Measurements from ENCODE around the gene FMNL1.
A peak's percentile ranks its signal among the peaks of the same experiment; 100 is the strongest.

The FMNL1 gene

GRCh38 chr17:45177563-45177962 is 44.1 kb upstream of the FMNL1 start:
- no peaks in the 10 kb centered on the region for H3K36me3 ChIP-seq (ENCODE audit: low read depth)
- DNase-seq (ENCODE audit: low spot score) (no peak), ATAC-seq (ENCODE audit: low read depth) (no peak)
- H3K9me3 ChIP-seq (ENCODE audit: severe bottlenecking): no peaks in the 10 kb centered on the region
- H3K4me3 ChIP-seq (ENCODE audit: severe bottlenecking): no peak overlapping the region
- H3K4me1 ChIP-seq (ENCODE audit: insufficient read depth, poor library complexity, severe bottlenecking): peaks cover 23% of the 10 kb centered on the region
- no peaks in the 10 kb centered on the region for H3K27me3 ChIP-seq (ENCODE audit: insufficient read depth, poor library complexity, severe bottlenecking)
- H3K27ac ChIP-seq (ENCODE audit: poor library complexity, severe bottlenecking): no peak overlapping the region
- no peak for TF ChIP-seq CTCF (IDR thresholded peaks at IDR 0.05; ENCODE audit: poor library complexity, severe bottlenecking)

- ATAC-seq (ENCODE audit: low read depth) (0 out of 3 replicates have a peak, but pooled peaks have one; percentile 19), DNase-seq (ENCODE audit: low spot score) (no peak)
- no peaks in the 10 kb centered on the region for H3K9me3 ChIP-seq (ENCODE audit: severe bottlenecking)
- peaks cover 9% of the 10 kb centered on the region for H3K4me1 ChIP-seq (ENCODE audit: insufficient read depth, poor library complexity, severe bottlenecking)
- no peaks in the 10 kb centered on the region for H3K27me3 ChIP-seq (ENCODE audit: insufficient read depth, poor library complexity, severe bottlenecking)
- H3K27ac ChIP-seq (ENCODE audit: poor library complexity, severe bottlenecking): peak overlapping the region; percentile 13
- no peak for TF ChIP-seq CTCF (IDR thresholded peaks at IDR 0.05; ENCODE audit: poor library complexity, severe bottlenecking)
- H3K36me3 ChIP-seq (ENCODE audit: low read depth): no peaks in the 10 kb centered on the region
- H3K4me3 ChIP-seq (ENCODE audit: severe bottlenecking): no peak overlapping the region
Observed at GRCh38 chr17:45184144-45184543, 37.5 kb upstream of the FMNL1 start.

- H3K4me3 ChIP-seq (ENCODE audit: severe bottlenecking): no peak overlapping the region
- peaks cover 9% of the 10 kb centered on the region for H3K4me1 ChIP-seq (ENCODE audit: insufficient read depth, poor library complexity, severe bottlenecking)
- TF ChIP-seq CTCF (IDR thresholded peaks at IDR 0.05; ENCODE audit: poor library complexity, severe bottlenecking): no peak
- no peak overlapping the region for H3K27ac ChIP-seq (ENCODE audit: poor library complexity, severe bottlenecking)
- H3K36me3 ChIP-seq (ENCODE audit: low read depth): no peaks in the 10 kb centered on the region
- H3K27me3 ChIP-seq (ENCODE audit: insufficient read depth, poor library complexity, severe bottlenecking): no peaks in the 10 kb centered on the region
- DNase-seq (ENCODE audit: low spot score): no peak
- no peak for ATAC-seq (ENCODE audit: low read depth)
- no peaks in the 10 kb centered on the region for H3K9me3 ChIP-seq (ENCODE audit: severe bottlenecking)
Observed at GRCh38 chr17:45186801-45187354, 34.8 kb upstream of the FMNL1 start.

- no peaks in the 10 kb centered on the region for H3K9me3 ChIP-seq (ENCODE audit: severe bottlenecking)
- no peak for ATAC-seq (ENCODE audit: low read depth)
- H3K27ac ChIP-seq (ENCODE audit: poor library complexity, severe bottlenecking): no peak overlapping the region
- TF ChIP-seq CTCF (IDR thresholded peaks at IDR 0.05; ENCODE audit: poor library complexity, severe bottlenecking): no peak
- no peak overlapping the region for H3K4me3 ChIP-seq (ENCODE audit: severe bottlenecking)
- H3K27me3 ChIP-seq (ENCODE audit: insufficient read depth, poor library complexity, severe bottlenecking): no peaks in the 10 kb centered on the region
- no peak for DNase-seq (ENCODE audit: low spot score)
- peaks cover 6% of the 10 kb centered on the region for H3K4me1 ChIP-seq (ENCODE audit: insufficient read depth, poor library complexity, severe bottlenecking)
- H3K36me3 ChIP-seq (ENCODE audit: low read depth): no peaks in the 10 kb centered on the region
Observed at GRCh38 chr17:45189009-45189408, 32.7 kb upstream of the FMNL1 start.

- Histone ChIP-seq H3K4me3 (ENCODE audit: severe bottlenecking) (no peak overlapping the region), H3K9me3 (ENCODE audit: severe bottlenecking) (no peaks in the 10 kb centered on the region), H3K4me1 (ENCODE audit: insufficient read depth, poor library complexity, severe bottlenecking) (no peaks in the 10 kb centered on the region), H3K27ac (ENCODE audit: poor library complexity, severe bottlenecking) (no peak overlapping the region), H3K27me3 (ENCODE audit: insufficient read depth, poor library complexity, severe bottlenecking) (no peaks in the 10 kb centered on the region), H3K36me3 (ENCODE audit: low read depth) (no peaks in the 10 kb centered on the region)
- ATAC-seq (ENCODE audit: low read depth) (no peak), DNase-seq (ENCODE audit: low spot score) (no peak)
- no peak for TF ChIP-seq CTCF (IDR thresholded peaks at IDR 0.05; ENCODE audit: poor library complexity, severe bottlenecking)
Observed at GRCh38 chr17:45190503-45191255, 31.0 kb upstream of the FMNL1 start.

Measured in RWPE2 (cell line).